Measurements from ENCODE around the gene C16orf92.

DNA sequence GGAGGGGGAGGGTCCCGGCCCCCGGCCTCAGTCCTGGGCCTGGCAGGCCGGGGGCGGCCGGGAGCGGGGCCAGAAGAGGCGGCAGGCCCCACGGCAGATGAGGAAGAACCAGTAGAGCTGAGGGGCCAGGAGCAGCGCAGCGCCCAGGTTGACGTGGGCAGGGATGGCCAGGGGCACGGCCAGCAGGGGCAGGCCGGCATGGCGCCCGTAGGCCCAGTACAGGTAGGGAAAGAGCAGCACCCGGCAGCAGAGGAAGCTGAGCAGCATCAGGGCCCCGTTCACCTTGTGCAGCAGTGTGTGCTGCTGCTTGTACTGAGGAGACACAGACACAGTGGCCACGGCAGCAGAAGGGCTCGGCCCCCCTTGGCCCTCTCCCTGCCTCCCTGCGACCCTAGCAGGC lies 2.2 kb downstream of the C16orf92 start:
- TF ChIP-seq TCF7L2 (IDR thresholded peaks at IDR 0.05; ENCODE audit: low read depth, low read length): no peak
- TF ChIP-seq, protein P1, sequence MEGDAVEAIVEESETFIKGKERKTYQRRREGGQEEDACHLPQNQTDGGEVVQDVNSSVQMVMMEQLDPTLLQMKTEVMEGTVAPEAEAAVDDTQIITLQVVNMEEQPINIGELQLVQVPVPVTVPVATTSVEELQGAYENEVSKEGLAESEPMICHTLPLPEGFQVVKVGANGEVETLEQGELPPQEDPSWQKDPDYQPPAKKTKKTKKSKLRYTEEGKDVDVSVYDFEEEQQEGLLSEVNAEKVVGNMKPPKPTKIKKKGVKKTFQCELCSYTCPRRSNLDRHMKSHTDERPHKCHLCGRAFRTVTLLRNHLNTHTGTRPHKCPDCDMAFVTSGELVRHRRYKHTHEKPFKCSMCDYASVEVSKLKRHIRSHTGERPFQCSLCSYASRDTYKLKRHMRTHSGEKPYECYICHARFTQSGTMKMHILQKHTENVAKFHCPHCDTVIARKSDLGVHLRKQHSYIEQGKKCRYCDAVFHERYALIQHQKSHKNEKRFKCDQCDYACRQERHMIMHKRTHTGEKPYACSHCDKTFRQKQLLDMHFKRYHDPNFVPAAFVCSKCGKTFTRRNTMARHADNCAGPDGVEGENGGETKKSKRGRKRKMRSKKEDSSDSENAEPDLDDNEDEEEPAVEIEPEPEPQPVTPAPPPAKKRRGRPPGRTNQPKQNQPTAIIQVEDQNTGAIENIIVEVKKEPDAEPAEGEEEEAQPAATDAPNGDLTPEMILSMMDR (IDR thresholded peaks at IDR 0.05): no peak
- TF ChIP-seq SIN3A (IDR thresholded peaks at IDR 0.05; ENCODE audit: borderline replicate concordance, insufficient read depth, low read depth, low read length): no peak
